ENCODE measurements around the gene SH3GLB2.

- no peak for TF ChIP-seq CTCF (IDR thresholded peaks at IDR 0.05)
- TF ChIP-seq POLR2A (IDR thresholded peaks at IDR 0.05), result no peak
These were observed 2.1 kb upstream of the SH3GLB2 start for GRCh38 chr9:129030191-129030590.
